ENCODE results near the gene ATG7. TPM values are rescaled to one million over a fixed set of nuclear protein-coding genes. Genes with fewer than 3 reads are reported as not detected.

The ATG7 gene
- total RNA-seq, 1 experiment from 2014 or later: 36.0 TPM

GRCh38 chr3:11521167-11521566 lies 249.0 kb downstream of the ATG7 start:
- ChIA-PET CTCF (no interaction called here), POLR2A (no interaction called here)
- TF ChIP-seq REST (IDR thresholded peaks at IDR 0.05; ENCODE audit: insufficient read depth in 1 of 2, low read depth in 2 of 2, low read length in 1 of 2) (no peak), TCF7L2 (IDR thresholded peaks at IDR 0.05; ENCODE audit: low read depth, low read length) (no peak), CTCF (IDR thresholded peaks at IDR 0.05) (no peak), POLR2AphosphoS5 (IDR thresholded peaks at IDR 0.05; ENCODE audit: low read depth, low read length) (no peak), SIN3A (IDR thresholded peaks at IDR 0.05; ENCODE audit: borderline replicate concordance, insufficient read depth, low read depth, low read length) (no peak)
- DNase-seq (ENCODE audit: low read depth, low spot score): no peak
- no TSS peak for BruUV-seq (replicated peaks)
- Histone ChIP-seq H3K36me3 (ENCODE audit: control insufficient read depth, insufficient read depth, low read length) (no peaks in the 10 kb centered on the region), H3K9me3 (ENCODE audit: control insufficient read depth, insufficient read depth, low read depth, low read length) (no peaks in the 10 kb centered on the region), H3K4me3 (ENCODE audit: low read depth in 2 of 2, low read length in 2 of 2) (no peak overlapping the region), H3K4me1 (ENCODE audit: control insufficient read depth, insufficient read depth, low read length) (peaks cover 3% of the 10 kb centered on the region; the same call in 1 of the 2 replicates), H3K27ac (ENCODE audit: low read length) (peak overlapping the region; percentile 51; the same call in 1 of the 2 replicates), H3K27me3 (ENCODE audit: control insufficient read depth, insufficient read depth, low read length) (no peaks in the 10 kb centered on the region)
- intact Hi-C loops (cut with micrococcal nuclease; ENCODE audit: unreplicated experiment) (no loop called here), in situ Hi-C loops (cut with HindIII; ENCODE audit: low pct_unique_long_range_greater_than_20kb, low sequenced_read_pairs) (no loop called here)
- no peak for ATAC-seq

GRCh38 chr3:11522398-11522715 lies 250.2 kb downstream of the ATG7 start:
- ATAC-seq: no peak
- TF ChIP-seq SIN3A (IDR thresholded peaks at IDR 0.05; ENCODE audit: borderline replicate concordance, insufficient read depth, low read depth, low read length) (no peak), TCF7L2 (IDR thresholded peaks at IDR 0.05; ENCODE audit: low read depth, low read length) (no peak), CTCF (IDR thresholded peaks at IDR 0.05) (no peak), REST (IDR thresholded peaks at IDR 0.05; ENCODE audit: insufficient read depth in 1 of 2, low read depth in 2 of 2, low read length in 1 of 2) (no peak), POLR2AphosphoS5 (IDR thresholded peaks at IDR 0.05; ENCODE audit: low read depth, low read length) (no peak)
- Histone ChIP-seq H3K4me3 (ENCODE audit: low read depth in 2 of 2, low read length in 2 of 2) (no peak overlapping the region), H3K27me3 (ENCODE audit: control insufficient read depth, insufficient read depth, low read length) (no peaks in the 10 kb centered on the region), H3K9me3 (ENCODE audit: control insufficient read depth, insufficient read depth, low read depth, low read length) (no peaks in the 10 kb centered on the region), H3K27ac (ENCODE audit: low read length) (peak overlapping the region; percentile 34; the same call in 1 of the 2 replicates), H3K4me1 (ENCODE audit: control insufficient read depth, insufficient read depth, low read length) (peaks cover 3% of the 10 kb centered on the region; the same call in 1 of the 2 replicates), H3K36me3 (ENCODE audit: control insufficient read depth, insufficient read depth, low read length) (no peaks in the 10 kb centered on the region)
- in situ Hi-C loops (cut with HindIII; ENCODE audit: low pct_unique_long_range_greater_than_20kb, low sequenced_read_pairs): no loop called here
- ChIA-PET CTCF (no interaction called here), POLR2A (no interaction called here)
- intact Hi-C loops (cut with micrococcal nuclease; ENCODE audit: unreplicated experiment): no loop called here
- BruUV-seq (replicated peaks): no TSS peak
- DNase-seq (ENCODE audit: low read depth, low spot score): no peak
